ENCODE data around the gene RNF223. TPM values are rescaled to one million over a fixed set of nuclear protein-coding genes. Genes with fewer than 3 reads are reported as not detected.
A peak's percentile ranks its signal among the peaks of the same experiment; 100 is the strongest.
"Not testable (repeated sequence)": the region's sequence is repeated elsewhere in the genome, so short reads cannot be mapped to it uniquely, and the experiment has no call there.

Gene RNF223
- total and polyA plus RNA-seq, 10 donors = not detected

DNA sequence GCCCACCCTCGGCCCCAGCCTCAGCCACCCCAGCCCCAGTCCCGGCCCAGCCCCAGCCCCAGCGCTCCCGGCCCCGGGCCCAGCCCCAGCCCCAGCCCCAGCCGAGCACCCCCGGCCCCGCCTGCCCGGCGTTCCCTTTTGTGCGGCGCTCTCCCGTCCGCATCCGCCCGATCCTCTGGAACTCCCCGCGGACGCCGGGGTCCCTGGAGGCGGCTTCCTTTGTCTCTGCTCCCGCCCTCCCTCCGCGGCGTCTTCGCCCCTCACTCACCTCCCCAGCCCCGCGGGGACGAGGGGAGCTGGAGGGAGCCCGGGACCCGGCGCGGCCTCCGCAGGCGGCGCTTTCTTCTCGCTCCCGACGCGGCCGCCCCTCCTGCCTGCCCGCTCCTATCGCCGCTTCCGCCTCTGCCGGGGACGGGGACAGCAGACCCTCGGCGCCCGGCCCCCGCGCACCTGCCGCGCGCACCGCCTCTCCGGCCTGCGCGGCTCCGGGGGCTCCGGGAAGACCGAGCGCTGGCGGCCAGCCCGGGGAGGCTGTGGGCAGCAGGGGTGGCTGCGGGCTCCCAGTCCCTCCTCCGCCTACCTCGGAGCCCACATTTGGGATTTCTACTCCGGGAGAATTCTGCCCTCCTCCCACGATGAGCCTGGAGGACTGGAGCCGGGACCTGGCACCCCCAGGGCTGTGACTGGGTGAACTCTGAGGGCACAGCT lies 40.2 kb downstream of the RNF223 start:
- Histone ChIP-seq H3K9me3 (no peaks in the 10 kb centered on the region), H3K4me1 (peaks cover 4 to 50% (median 29%) of the 10 kb centered on the region in 6 donors), H3K27me3 (replicated peaks in 1 of 7) (peaks cover 7 to 78% (median 40%) of the 10 kb centered on the region in 7 donors), H3K27ac (no peak overlapping the region), H3K36me3 (no peaks in the 10 kb centered on the region), H3K4me3 (peak overlapping the region in 6 of 8 donors; percentile 3 to 73 (median 47))
- TF ChIP-seq, protein P1, sequence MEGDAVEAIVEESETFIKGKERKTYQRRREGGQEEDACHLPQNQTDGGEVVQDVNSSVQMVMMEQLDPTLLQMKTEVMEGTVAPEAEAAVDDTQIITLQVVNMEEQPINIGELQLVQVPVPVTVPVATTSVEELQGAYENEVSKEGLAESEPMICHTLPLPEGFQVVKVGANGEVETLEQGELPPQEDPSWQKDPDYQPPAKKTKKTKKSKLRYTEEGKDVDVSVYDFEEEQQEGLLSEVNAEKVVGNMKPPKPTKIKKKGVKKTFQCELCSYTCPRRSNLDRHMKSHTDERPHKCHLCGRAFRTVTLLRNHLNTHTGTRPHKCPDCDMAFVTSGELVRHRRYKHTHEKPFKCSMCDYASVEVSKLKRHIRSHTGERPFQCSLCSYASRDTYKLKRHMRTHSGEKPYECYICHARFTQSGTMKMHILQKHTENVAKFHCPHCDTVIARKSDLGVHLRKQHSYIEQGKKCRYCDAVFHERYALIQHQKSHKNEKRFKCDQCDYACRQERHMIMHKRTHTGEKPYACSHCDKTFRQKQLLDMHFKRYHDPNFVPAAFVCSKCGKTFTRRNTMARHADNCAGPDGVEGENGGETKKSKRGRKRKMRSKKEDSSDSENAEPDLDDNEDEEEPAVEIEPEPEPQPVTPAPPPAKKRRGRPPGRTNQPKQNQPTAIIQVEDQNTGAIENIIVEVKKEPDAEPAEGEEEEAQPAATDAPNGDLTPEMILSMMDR (IDR thresholded peaks at IDR 0.05 in 8 of 11, conservative IDR thresholded peaks at IDR 0.05 in 3 of 11) = no peak
- TF ChIP-seq POLR2AphosphoS5 (IDR thresholded peaks at IDR 0.05) (no peak), POLR2A (IDR thresholded peaks at IDR 0.05) (no peak)
- 6 to 34% (median 14%) methylated on average over 28 to 71 of the region's 71 CpGs for WGBS, 5 donors
- intact Hi-C loops (cut with DNase I; ENCODE audit: low total_unique reads) = no loop called here
- DNase-seq = no peak

DNA sequence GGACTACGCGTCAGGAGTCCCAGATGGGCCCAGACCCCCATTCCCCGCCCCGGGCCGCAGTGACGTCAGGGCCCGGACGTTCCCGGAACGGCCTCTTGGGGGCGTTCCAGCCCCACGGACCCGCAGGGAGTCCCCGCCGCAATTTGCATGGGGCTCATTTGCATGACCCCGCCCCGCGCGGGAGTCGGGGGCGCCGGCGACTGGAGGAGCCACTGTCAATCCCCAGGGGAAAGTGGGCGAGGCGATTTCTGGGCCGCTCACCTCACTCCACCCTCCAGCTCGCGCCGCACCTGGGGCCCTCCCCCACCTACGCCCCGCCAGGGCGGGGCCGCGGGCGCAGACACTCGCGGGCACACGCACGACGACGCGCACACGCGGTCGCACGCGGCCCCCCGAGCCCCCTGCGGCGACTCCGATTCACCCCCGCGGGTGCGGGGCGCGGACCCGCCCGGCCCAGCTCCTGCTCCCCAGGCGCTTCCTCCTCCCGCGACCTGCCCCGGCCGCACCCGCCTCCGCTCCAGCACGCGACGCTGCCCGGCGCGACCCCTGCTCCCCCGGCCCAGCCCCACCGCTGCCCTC lies 41.0 kb downstream of the RNF223 start:
- 0 to 4% (median 2%) methylated on average over 40 to 73 of the region's 73 CpGs for WGBS, 5 donors
- no peaks in the 10 kb centered on the region for H3K36me3 ChIP-seq

GRCh38 chr1:1032424-1032823 lies 41.7 kb downstream of the RNF223 start:
- Histone ChIP-seq H3K27me3 (replicated peaks in 1 of 7) (peaks cover 7 to 69% (median 34%) of the 10 kb centered on the region in 7 donors), H3K9me3 (no peaks in the 10 kb centered on the region), H3K27ac (no peak overlapping the region), H3K4me1 (peaks cover 4 to 39% (median 24%) of the 10 kb centered on the region in 6 donors), H3K36me3 (no peaks in the 10 kb centered on the region), H3K4me3 (peak overlapping the region in 6 of 8 donors; percentile 38 to 73 (median 47))
- intact Hi-C loops (cut with DNase I; ENCODE audit: low total_unique reads) = no loop called here
- TF ChIP-seq, protein P1 (IDR thresholded peaks at IDR 0.05 in 8 of 11, conservative IDR thresholded peaks at IDR 0.05 in 3 of 11) = no peak
- 29 to 44% (median 37%) methylated on average over 8 to 16 of the region's 16 CpGs for WGBS, 5 donors
- no peak for DNase-seq

More for the DNA sequence above, 41.0 kb downstream of the RNF223 start:
- Histone ChIP-seq H3K4me1 (peaks cover 4 to 42% (median 24%) of the 10 kb centered on the region in 6 donors), H3K27me3 (replicated peaks in 1 of 7) (peaks cover 7 to 70% (median 34%) of the 10 kb centered on the region in 7 donors), H3K27ac (no peak overlapping the region), H3K9me3 (no peaks in the 10 kb centered on the region), H3K4me3 (peak overlapping the region; percentile 19 to 73 (median 45))
- no peak for TF ChIP-seq POLR2A (IDR thresholded peaks at IDR 0.05)
- TF ChIP-seq, protein P1 (IDR thresholded peaks at IDR 0.05 in 8 of 11, conservative IDR thresholded peaks at IDR 0.05 in 3 of 11) = peak; percentile 76 to 91 (median 85)
- TF ChIP-seq POLR2AphosphoS5 (IDR thresholded peaks at IDR 0.05) = peak in 2 of 3 donors; percentile 46 to 65
- DNase-seq = peak; percentile 96
- intact Hi-C loops (cut with DNase I; ENCODE audit: low total_unique reads) = no loop called here

- 85 to 92% (median 90%) methylated on average over 6 to 11 of the region's 11 CpGs for WGBS, 5 donors
- Histone ChIP-seq H3K4me3 (no peak overlapping the region), H3K9me3 (no peaks in the 10 kb centered on the region), H3K36me3 (no peaks in the 10 kb centered on the region), H3K4me1 (peaks cover 4 to 43% (median 24%) of the 10 kb centered on the region in 6 donors), H3K27ac (no peak overlapping the region), H3K27me3 (replicated peaks in 1 of 7) (peaks cover 7 to 62% (median 34%) of the 10 kb centered on the region in 7 donors)
- TF ChIP-seq POLR2A (IDR thresholded peaks at IDR 0.05) = no peak
- TF ChIP-seq, protein P1 (IDR thresholded peaks at IDR 0.05 in 8 of 11, conservative IDR thresholded peaks at IDR 0.05 in 3 of 11) = no peak
- intact Hi-C loops (cut with DNase I; ENCODE audit: low total_unique reads) = no loop called here
- no peak for DNase-seq
Measured at GRCh38 chr1:1031659-1032235, 42.4 kb downstream of the RNF223 start.

DNA sequence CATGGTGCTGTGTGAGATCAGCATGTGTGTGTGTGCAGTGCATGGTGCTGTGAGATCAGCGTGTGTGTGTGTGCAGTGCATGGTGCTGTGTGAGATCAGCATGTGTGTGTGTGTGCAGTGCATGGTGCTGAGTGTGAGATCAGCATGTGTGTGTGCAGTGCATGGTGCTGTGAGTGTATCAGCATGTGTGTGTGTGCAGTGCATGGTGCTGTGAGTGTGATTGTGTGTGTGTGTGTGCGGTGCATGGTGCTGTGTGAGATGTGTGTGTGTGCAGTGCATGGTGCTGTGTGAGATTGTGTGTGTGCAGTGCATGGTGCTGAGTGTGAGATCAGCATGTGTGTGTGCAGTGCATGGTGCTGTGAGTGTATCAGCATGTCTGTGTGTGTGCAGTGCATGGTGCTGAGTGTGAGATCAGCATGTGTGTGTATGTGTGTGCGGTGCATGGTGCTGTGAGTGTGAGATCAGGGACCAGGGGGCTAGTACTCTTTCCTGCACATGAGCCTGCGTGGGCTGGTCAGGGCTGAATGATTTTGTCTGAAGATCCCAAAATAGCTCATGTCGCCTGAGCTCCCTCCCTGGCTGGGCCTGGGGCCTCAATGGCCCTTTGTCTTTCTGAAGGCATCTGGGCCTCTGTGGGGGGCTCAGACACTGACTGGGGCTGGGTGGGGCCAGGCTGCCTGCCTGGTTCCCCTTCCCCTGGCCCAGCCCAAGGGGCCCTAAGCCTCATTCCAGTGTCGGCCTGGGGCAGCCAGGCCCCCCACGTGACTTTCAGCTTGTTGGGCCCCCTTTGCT lies 43.0 kb downstream of the RNF223 start:
- intact Hi-C loops (cut with DNase I; ENCODE audit: low total_unique reads) = not testable (repeated sequence)

More for the DNA sequence above, 43.0 kb downstream of the RNF223 start:
- H3K4me3 ChIP-seq, H3K9me3 ChIP-seq, H3K36me3 ChIP-seq, DNase-seq, H3K27ac ChIP-seq: not testable (repeated sequence)
- H3K4me1 ChIP-seq = peaks cover 4 to 49% (median 24%) of the 10 kb centered on the region in 6 donors
- peaks cover 7 to 60% (median 34%) of the 10 kb centered on the region in 7 donors for H3K27me3 ChIP-seq (replicated peaks in 1 of 7)
- WGBS, 5 donors = 63 to 81% (median 76%) methylated on average over 5 to 7 of the region's 7 CpGs

All from spleen (tissue), 11 donors.